NCI-H1092 (cell line): ENCODE results near the gene NUP210.

Source experiments
- DNase-seq: peaks from one replicate; lab custom pipeline; 2025; lab: John Stamatoyannopoulos, UW

Gene NUP210

DNA sequence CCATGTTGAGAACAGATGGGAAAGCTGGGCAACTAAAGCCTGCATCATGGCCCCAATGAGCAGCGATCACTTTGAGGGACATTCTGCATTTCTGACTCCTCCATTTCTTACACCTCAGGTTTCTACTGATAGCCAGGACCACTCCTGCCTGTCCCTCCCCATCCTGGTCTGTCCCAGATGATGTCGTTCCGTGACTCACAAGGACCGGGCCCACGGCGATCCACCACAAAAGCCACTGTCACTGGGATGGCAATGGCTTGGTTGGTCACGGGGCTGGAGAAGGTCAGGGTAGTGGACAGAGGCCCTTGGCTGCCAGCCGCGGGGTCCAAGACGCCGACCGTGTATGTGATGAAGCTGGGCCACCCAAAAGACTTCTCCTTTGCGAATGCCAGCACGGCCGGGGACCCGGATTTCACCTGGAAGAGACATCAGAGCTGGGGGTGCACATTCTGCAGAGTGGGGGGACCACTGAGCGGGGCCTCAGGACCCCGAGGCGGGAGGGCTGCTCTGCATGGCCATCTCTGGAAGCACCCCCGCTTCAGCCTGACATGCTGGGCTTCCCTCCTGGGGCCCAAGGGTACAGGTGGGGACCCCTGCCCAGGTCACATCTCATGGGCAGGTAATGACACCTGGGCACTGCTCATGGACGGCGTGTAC is 100.4 kb downstream of the NUP210 start:
- no peak for DNase-seq

- no peak for DNase-seq
Measured at GRCh38 chr3:13318626-13319470, 101.3 kb downstream of the NUP210 start.

GRCh38 chr3:13317596-13318320 is 102.4 kb downstream of the NUP210 start:
- DNase-seq = no peak

GRCh38 chr3:13316603-13317002 is 103.5 kb downstream of the NUP210 start:
- DNase-seq = no peak

- DNase-seq = no peak
Measured at GRCh38 chr3:13314877-13315276, 105.2 kb downstream of the NUP210 start.

DNA sequence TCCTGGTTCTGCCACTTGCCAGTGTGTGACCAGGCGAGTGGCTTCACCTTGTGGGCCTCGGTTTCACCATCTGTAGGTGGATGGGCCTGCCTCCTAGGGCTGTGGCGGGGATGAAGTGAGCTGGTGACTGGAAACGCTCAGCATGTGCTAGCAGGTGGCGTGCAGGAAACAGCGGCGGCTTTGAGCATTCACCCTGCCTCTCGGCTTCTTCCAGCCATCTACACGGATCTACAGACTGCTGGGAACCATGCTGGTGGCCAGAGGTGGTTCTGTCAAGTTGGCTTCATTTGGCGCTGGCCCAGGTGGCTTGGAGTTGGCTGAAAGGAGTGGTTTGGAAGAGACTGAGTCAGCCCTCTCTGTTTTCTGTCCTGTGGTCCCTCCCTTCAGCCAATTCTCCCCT is 106.3 kb downstream of the NUP210 start:
- DNase-seq = no peak

- DNase-seq = no peak
Measured at GRCh38 chr3:13309004-13309403, 111.1 kb downstream of the NUP210 start.

GRCh38 chr3:13308380-13308801 is 111.7 kb downstream of the NUP210 start:
- DNase-seq = no peak

GRCh38 chr3:13307041-13307440 is 113.1 kb downstream of the NUP210 start:
- no peak for DNase-seq

DNA sequence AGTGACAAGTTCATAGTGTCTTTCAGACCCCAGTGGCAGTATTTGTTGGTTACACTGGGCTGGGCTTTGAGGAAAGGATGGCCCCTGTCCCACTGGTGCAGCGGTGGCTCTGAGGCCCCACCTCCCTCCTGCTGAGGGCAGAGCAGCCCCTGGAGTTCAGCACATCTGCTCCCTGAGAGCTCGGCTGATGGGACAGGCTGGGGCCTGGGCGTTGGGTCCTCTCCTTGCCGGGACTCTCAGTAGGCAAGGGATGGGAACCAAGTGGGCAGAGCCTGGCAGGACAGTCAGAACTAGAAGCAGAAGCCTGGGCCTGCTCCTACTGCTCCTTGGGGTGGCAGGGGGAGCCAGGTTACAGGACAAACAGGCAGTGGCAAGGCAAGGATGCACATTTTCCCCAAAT is 114.5 kb downstream of the NUP210 start:
- DNase-seq = no peak

DNA sequence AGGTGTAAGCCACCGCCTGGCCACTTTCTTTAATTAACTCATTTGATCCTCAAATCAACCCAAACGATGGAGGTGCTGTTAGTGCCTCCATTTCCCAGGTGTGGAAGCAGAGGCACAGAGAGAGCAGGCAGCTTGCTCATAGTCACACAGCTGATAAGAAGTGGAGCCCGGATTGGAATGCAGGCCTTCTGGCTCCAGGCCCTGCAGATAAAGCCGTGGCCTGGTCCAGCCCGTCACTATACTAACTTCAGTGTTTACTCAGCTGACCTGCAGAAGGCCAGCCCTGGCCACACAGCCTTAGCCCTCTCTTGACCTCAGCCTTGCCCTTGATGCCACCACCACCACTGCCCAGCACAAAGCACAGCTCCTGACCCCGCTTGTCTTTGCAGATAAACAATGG is 116.7 kb downstream of the NUP210 start:
- DNase-seq = no peak

DNA sequence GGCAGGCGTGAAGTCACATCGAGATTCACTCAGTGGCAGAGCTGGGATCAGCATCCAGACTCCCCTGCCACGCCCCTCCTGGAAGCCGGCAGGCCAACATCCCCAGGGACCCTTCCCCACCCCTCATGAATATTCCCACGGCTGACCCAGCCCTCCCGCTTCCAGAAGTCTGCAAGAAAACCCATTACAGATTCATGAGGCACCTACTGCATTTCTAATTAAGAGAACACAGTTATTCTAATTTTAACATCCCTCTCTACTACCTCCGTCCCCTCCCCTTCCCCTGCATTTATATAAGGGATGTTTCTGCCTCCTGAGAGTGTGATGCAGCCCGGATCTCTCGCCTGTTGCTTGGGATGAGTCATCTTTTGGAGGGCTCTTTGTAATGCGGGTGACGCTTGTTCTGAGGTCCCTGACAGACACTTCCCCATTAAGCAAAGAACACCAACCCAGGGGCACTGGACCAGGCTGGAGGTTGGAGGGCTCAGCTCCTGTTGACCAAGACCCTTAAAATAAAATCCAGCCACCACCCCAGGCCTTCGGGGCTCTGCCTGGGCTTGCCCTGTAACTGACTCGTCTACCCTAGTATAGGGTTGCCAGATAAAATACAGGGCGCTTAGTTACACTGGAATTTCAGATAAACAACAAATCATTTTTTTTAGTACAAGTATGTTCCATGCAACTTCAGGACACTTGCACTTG is 118.7 kb downstream of the NUP210 start:
- no peak for DNase-seq

GRCh38 chr3:13300546-13301285 is 119.4 kb downstream of the NUP210 start:
- DNase-seq = no peak

DNA sequence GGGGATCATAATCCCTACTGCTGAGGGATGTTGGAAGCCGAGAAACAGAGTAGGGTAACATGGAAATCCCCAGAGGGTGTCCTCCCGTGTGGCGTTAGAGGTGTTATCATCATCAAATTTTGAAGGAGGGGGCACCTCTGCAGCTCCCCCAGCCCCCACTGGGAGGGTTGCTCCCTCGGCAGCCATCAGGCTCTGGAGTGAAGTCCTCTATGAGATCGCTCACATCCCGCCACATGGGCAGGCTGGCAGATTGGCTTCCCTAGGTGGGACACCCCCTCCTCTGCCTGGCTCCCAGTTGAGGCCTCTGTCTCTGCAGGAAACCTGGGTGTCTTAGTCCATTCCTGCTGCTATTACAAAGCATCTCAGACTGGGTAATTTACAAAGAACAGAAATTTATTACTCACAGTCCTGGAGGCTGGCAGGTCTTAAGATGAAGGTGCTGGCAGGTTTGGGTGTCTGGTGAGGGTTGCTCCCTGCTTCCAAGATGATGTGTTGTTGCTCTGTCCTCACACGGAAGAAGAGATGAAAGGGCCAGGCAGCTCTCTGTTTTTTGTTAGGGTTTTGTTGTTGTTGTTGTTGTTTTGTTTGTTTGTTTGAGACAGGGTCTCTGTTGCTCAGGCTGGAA is 120.5 kb downstream of the NUP210 start:
- DNase-seq = no peak

DNA sequence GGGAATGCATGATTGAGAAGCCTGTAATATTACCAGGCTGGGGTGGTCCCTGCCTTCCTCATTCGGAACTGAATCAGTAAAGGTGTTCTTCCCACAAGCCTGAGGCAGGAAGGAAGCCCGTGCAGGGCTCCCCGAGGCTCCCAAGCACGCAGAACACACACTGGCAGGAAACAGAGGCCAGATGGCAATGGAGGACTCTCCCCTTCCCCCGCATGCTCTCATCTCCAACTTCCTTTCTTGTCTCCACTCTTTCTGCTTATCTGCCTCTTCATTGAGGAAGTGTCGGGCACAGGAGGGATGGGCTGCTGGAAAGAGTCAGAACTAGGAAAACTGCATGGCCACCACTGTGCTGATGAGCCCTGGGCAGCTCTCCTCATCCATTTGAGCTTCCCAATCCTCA is 123.5 kb downstream of the NUP210 start:
- no peak for DNase-seq

GRCh38 chr3:13294442-13295351 is 125.4 kb downstream of the NUP210 start:
- DNase-seq = no peak

- no peak for DNase-seq
Measured at GRCh38 chr3:13292375-13292774, 127.7 kb downstream of the NUP210 start.

GRCh38 chr3:13290941-13291340 is 129.2 kb downstream of the NUP210 start:
- no peak for DNase-seq

GRCh38 chr3:13289771-13290285 is 130.3 kb downstream of the NUP210 start:
- DNase-seq = no peak
